ENCODE results near the gene IRF2BP2.

Gene IRF2BP2

GRCh38 chr1:234613128-234613875 is 3.3 kb upstream of the IRF2BP2 start:
- DNase-seq (ENCODE audit: low read depth), result no peak

- no peak for DNase-seq (ENCODE audit: low read depth)
These were observed 2.6 kb upstream of the IRF2BP2 start for GRCh38 chr1:234612352-234613127.

- no peak for DNase-seq (ENCODE audit: low read depth)
These were observed 1.9 kb upstream of the IRF2BP2 start for GRCh38 chr1:234611847-234612351.

- no peak for DNase-seq (ENCODE audit: low read depth)
These were observed 1.4 kb upstream of the IRF2BP2 start for GRCh38 chr1:234611225-234611846.

- DNase-seq (ENCODE audit: low read depth), result no peak
These were observed 767 bp upstream of the IRF2BP2 start for GRCh38 chr1:234610666-234611224.

GRCh38 chr1:234609691-234610042 is 311 bp downstream of the IRF2BP2 start:
- no peak for DNase-seq (ENCODE audit: low read depth)

- no peak for DNase-seq (ENCODE audit: low read depth)
These were observed 877 bp downstream of the IRF2BP2 start for GRCh38 chr1:234608911-234609690.

GRCh38 chr1:234608025-234608910 is 1.7 kb downstream of the IRF2BP2 start:
- DNase-seq (ENCODE audit: low read depth), result no peak

GRCh38 chr1:234607109-234608024 is 2.6 kb downstream of the IRF2BP2 start:
- DNase-seq (ENCODE audit: low read depth), result no peak

- no peak for DNase-seq (ENCODE audit: low read depth)
These were observed 3.2 kb downstream of the IRF2BP2 start for GRCh38 chr1:234606784-234607108.

GRCh38 chr1:234605983-234606783 is 3.8 kb downstream of the IRF2BP2 start:
- no peak for DNase-seq (ENCODE audit: low read depth)

- no peak for DNase-seq (ENCODE audit: low read depth)
These were observed 4.5 kb downstream of the IRF2BP2 start for GRCh38 chr1:234605399-234605982.

- no peak for DNase-seq (ENCODE audit: low read depth)
These were observed 5.2 kb downstream of the IRF2BP2 start for GRCh38 chr1:234604495-234605398.

- no peak for DNase-seq (ENCODE audit: low read depth)
These were observed 6.5 kb downstream of the IRF2BP2 start for GRCh38 chr1:234603221-234604204.

GRCh38 chr1:234602334-234603220 is 7.4 kb downstream of the IRF2BP2 start:
- DNase-seq (ENCODE audit: low read depth), result no peak
